OCI-LY3 (cell line): Measurements from ENCODE around the gene CDC42EP5.

Experiments used
- CTCF ChIP-seq: fragments of 200-600, 300-600 bp; sonication (generic); IDR thresholded peaks from 2 replicates; pipeline ENCODE4 v1.5.1; 2014; ENCODE audit warnings: antibody characterized with exemption, low read length, low read depth
- EZH2phosphoT487 ChIP-seq: fragments of 200-600 bp; shearing (Covaris generic); IDR thresholded peaks from 2 replicates; pipeline ENCODE4 v1.6.1; 2018; ENCODE audit warnings: antibody characterized with exemption, mixed run types, low read depth

GRCh38 chr19:54470276-54470887 lies 2.7 kb downstream of the CDC42EP5 start:
- no peak for TF ChIP-seq CTCF
- no peak for TF ChIP-seq EZH2phosphoT487
